AG04450 (cell line): ENCODE results near the gene CDK11B. TPM values are rescaled to one million over a fixed set of nuclear protein-coding genes. Genes with fewer than 3 reads are reported as not detected.
A peak's percentile ranks its signal among the peaks of the same experiment; 100 is the strongest.
"Not testable (repeated sequence)": the region's sequence is repeated elsewhere in the genome, so short reads cannot be mapped to it uniquely, and the experiment has no call there.

Experiments used
- CTCF ChIA-PET: fragments of 300-600, 350-600 bp; formaldehyde crosslinking; extraction: SDS; loops from one replicate; lab custom pipeline; 2022; ENCODE audit warnings: antibody characterized with exemption, inconsistent platforms; lab: Charles Lee
- POLR2A ChIA-PET: fragments of 350-600 bp; formaldehyde crosslinking; extraction: SDS; loops from one replicate; lab custom pipeline; 2021; ENCODE audit warnings: antibody characterized with exemption, inconsistent platforms; lab: Yijun Ruan, JAX
- DNase-seq: peaks from one replicate; pipeline ENCODE4 v3.0.0-alpha.2; 2011; ENCODE audit warnings: low read depth, low spot score
- H3K27ac ChIP-seq: one replicate; pipeline ENCODE4 v1.5.1; 2012; ENCODE audit warnings: low read depth, low read length, control low read depth
- H3K27me3 ChIP-seq: one replicate; pipeline ENCODE4 v1.6.0; 2012; ENCODE audit warnings: low read length; ENCODE audit not compliant: control insufficient read depth, insufficient read depth
- H3K4me3 ChIP-seq: 2 replicates; pipeline ENCODE4 v1.5.1; 2011; ENCODE audit warnings: mild to moderate bottlenecking, low read depth, low read length, control low read depth
- H3K9me3 ChIP-seq: 2 replicates; pipeline ENCODE4 v1.5.1; 2012; ENCODE audit warnings: low read length; ENCODE audit not compliant: control insufficient read depth, insufficient read depth
- CTCF ChIP-seq: IDR thresholded peaks from 2 replicates; pipeline ENCODE4 v1.5.1; 2011; ENCODE audit warnings: low read depth, low read length, control low read depth, inconsistent platforms
- polyA plus RNA-seq: library from polyadenylated mRNA; depleted of rRNA; stranded (reverse); fragments of >200 nt; gene quantifications from 2 replicates; pipeline ENCODE4 v1.2.3, GENCODE V29; 2011

CDK11B gene
- polyA plus RNA-seq, 1 experiment = 6.7 TPM

DNA sequence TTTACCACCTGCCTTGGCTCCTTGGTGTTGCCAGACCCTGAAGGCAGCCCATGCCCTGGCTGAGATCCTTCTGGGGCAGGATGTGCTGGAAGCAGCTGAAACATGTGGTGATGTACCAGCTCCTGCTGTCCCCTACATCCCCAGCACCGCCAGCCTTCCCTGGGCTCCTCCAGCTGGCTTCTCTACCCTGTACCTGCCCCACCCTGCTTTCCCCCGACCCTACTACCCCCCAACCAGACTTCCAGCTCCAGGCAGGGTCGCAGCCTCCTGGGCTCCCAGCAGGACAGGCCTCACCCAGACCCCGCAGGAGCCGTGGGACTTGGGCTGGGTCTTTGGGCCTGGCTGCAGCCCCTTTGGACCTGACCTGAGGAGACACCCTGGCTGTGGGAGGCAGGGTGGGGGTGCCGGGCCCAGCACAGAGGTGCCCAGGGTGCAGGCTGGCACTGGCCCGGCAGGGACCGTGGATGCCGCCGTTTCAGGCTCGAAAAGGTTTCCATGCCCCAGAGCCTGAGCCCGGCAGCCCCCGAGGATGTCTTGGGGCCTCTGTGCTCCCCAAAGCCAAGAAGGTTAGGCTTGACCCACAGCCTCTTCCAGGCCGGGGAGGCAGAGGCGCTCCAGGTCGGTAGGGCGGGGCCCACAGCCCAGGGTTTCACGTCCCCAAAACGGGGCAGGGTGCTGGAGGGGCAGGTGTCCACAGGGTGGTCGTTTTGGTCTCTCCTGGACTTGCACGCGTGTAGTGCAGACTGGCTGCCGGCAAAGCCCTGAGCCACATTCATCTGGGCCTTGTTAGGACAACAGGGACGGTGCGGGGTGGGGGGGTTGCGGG lies 38.8 kb upstream of the CDK11B start:
- POLR2A ChIA-PET = not testable (repeated sequence)

DNA sequence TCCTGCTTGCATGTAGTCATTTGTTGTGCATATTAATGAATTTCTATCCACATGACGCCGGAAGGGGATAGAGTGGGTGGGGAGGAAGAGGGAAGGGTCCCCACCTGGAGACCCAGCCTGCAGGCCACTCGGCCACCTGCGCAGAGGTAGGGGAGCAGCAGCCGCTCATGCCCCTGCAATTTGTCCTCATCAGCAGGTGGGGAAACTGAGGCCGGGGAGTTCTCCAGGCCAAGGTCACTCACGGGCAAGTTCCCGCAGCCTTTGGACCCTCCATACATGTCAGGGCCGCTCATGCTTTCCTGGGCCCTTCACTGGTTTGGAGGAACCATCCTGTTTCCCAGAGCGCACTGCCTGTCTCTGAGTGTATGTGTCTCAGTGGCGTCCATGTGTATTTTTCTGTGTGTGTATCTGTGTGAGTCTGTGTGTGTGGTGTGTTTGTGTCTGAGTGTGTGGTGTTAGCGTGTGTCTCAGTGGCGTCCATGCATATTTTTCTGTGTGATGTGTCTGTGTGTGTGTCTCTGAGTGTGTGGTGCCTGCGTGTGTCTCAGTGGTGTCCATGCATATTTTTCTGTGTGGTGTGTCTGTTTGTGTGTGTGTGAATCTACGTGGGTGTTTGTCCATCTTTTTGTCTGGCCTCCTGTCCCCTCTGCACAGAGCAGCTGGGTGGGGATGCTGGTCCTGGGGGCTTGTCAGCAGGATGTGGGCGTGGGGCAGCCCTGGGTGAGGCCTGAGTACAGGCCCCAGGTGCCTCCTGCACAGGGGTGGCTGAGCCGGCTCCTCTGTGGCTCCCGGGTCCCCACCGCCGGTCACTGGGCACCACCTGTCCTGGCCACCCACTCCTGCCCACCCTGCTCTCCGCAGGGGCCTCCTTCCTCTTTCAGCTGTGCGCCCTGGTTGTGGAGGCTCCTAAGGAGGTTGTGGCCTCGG lies 37.9 kb upstream of the CDK11B start:
- DNase-seq, POLR2A ChIA-PET, H3K27ac ChIP-seq, CTCF ChIA-PET, H3K9me3 ChIP-seq, H3K4me3 ChIP-seq, H3K27me3 ChIP-seq: not testable (repeated sequence)

More for the DNA sequence above, 38.8 kb upstream of the CDK11B start:
- H3K27ac ChIP-seq, H3K4me3 ChIP-seq, DNase-seq, CTCF ChIA-PET, H3K27me3 ChIP-seq, H3K9me3 ChIP-seq: not testable (repeated sequence)

DNA sequence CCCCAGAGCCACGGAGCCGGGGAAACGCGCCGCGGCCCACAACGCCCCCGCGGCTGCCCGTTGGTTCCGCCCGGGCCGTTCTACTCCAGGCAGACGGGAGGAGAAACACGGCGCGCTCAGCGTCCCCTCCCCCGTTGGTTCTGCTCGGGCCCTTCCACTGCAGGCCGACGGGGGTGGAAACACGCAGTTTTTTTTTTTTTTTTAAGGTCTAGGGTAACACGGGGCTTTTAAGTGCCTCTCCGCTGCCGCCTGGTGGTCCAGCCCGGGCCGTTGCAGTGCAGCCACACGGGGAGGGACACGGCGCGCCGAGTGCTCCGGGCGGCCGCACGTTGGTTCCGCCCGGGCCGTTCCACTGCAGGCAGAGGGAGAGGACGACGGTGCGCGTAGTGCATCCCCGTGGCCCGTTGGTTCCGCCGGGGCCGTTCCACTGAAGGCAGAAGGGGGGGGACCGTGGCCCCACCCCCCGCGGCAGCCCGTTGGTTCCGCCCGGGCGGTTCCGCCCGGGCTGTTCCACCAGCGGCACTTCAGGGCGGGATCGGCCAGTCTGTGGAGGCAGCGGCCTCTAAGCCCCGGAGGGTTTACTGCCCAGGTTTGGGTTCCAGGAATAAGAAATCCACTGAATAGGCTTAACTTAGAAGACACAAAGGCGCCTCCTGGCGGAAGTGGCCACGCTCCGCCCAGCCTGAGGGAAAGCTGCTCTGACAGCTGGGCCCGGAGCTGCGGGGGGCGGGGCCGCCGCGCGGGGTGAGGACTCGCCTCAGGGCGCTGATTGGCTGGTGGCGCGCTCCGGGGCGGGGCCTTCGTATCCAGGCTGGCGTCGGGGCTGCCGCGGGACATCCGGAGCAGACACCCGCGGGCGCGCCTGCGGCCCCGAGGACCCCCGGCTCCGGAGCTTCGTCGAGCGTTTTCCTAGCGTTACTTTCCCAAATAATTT lies 34.2 kb upstream of the CDK11B start, which contains the start of gene SLC35E2B:
Gene SLC35E2B (minus strand): TSS at position 82 of the 934 bp plus-strand sequence. CDS start 16,096 bp downstream, outside the sequence.
- POLR2A ChIA-PET = interaction anchor here (0.7 kb wide), 1 partner anchor 31 kb away, joined by 3 read pairs; the partner anchor contains the start of gene CDK11A
- H3K27me3 ChIP-seq, CTCF ChIA-PET: not testable (repeated sequence)

DNA sequence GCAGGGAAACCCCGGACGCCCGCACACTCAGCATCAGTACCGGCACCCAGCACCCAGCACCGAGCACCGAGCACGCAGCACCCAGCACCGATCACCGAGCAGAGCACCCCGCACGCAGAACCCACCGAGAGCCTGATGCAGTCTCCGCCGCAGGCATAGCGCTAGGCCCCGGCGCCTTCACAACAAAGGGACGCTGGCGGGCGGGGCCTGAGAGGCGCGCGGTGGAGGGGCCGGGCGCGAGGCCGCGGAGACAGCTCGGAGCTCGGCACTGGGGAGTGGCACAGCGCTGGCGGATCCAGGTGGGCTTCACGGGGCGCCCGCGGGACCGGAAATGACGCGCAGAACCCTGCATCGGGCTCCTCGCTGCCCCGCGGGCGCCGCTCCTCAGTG lies 33.5 kb upstream of the CDK11B start:
- H3K27ac ChIP-seq = peak overlapping the region; percentile 93

More for the DNA sequence above, 34.2 kb upstream of the CDK11B start, which contains the start of gene SLC35E2B:
- H3K9me3 ChIP-seq = not testable (repeated sequence)
- peak within 1 kb of the TSS; percentile 59 for H3K4me3 ChIP-seq
- peak within 1 kb of the TSS; percentile 93 for H3K27ac ChIP-seq
- peak; percentile 81 for DNase-seq

DNA sequence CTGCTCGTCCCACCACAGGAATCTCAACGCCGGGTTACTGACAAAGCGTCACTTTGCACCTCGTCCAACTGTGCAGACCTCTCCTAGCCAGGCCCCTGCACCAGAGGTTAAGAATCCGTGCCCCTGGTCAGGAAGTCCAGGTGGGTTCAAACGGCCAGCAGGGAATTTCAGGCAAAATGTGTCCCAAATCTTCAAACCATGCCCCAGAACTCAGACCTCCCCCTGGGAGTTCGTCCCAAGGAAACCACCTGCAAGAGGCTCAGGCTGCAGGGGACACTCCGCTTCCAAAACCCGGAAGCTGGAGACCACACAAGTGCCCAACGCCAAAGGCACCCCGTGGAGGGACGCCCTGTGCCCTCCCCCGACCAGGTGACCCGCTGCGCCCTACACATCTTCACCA lies 32.6 kb upstream of the CDK11B start:
- CTCF ChIA-PET, H3K27me3 ChIP-seq, POLR2A ChIA-PET: not testable (repeated sequence)

More for the DNA sequence above, 33.5 kb upstream of the CDK11B start:
- H3K9me3 ChIP-seq, H3K27me3 ChIP-seq, POLR2A ChIA-PET, CTCF ChIA-PET: not testable (repeated sequence)
- peak; percentile 2 for DNase-seq
- peak overlapping the region; percentile 59 for H3K4me3 ChIP-seq

DNA sequence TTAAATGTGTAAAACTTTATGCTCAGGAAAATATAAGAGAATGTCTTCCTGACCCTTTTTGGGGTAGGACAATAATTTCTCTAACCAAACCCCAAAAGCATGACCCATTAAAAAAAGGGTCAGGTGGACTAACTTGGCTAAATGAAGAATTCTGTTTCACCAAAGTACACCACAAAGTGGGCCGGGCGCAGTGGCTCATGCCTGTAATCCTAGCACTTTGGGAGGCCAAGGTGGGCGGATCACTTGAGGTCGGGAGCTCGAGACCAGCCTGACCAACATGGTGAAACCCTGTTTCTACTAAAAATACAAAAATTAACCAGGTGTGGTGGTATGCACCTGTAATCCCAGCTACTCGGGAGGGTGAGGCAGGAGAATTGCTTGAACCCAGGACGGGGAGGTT lies 30.7 kb upstream of the CDK11B start:
- H3K4me3 ChIP-seq, H3K27ac ChIP-seq, DNase-seq, H3K27me3 ChIP-seq, CTCF ChIA-PET, H3K9me3 ChIP-seq, POLR2A ChIA-PET: not testable (repeated sequence)

More for the DNA sequence above, 32.6 kb upstream of the CDK11B start:
- not testable (repeated sequence) for H3K27ac ChIP-seq, DNase-seq, H3K9me3 ChIP-seq
- H3K4me3 ChIP-seq = peak overlapping the region; percentile 49

GRCh38 chr1:1687846-1688245 lies 29.0 kb upstream of the CDK11B start:
- DNase-seq = no peak
- ChIA-PET CTCF (no interaction called here), POLR2A (no interaction called here)
- Histone ChIP-seq H3K27me3 (no peaks in the 10 kb centered on the region), H3K4me3 (no peak overlapping the region), H3K9me3 (no peaks in the 10 kb centered on the region; the same call in 1 of the 2 replicates), H3K27ac (peak overlapping the region; percentile 21)
- no peak for TF ChIP-seq CTCF
